Mammary epithelial cell (primary cell): ENCODE results near the gene CSH2.
"Not testable (repeated sequence)": the region's sequence is repeated elsewhere in the genome, so short reads cannot be mapped to it uniquely, and the experiment has no call there.

Source experiments
- CTCF ChIP-seq, 2 donors: IDR thresholded peaks in 1 of 2; conservative IDR thresholded peaks in 1 of 2; 2 replicates each; pipeline ENCODE4 v1.5.1; 2011 to 2012; ENCODE audit warnings: inconsistent platforms in 2 of 2, low read length in 2 of 2, mild to moderate bottlenecking in 2 of 2, control low read depth in 1 of 2, low read depth in 1 of 2; ENCODE audit not compliant: insufficient read depth in 1 of 2; ENCODE audit errors: extremely low read depth in 1 of 2
- EZH2 ChIP-seq: IDR thresholded peaks from 2 replicates; pipeline ENCODE4 v1.6.1; 2012; ENCODE audit warnings: low read length, inconsistent platforms, borderline replicate concordance

DNA sequence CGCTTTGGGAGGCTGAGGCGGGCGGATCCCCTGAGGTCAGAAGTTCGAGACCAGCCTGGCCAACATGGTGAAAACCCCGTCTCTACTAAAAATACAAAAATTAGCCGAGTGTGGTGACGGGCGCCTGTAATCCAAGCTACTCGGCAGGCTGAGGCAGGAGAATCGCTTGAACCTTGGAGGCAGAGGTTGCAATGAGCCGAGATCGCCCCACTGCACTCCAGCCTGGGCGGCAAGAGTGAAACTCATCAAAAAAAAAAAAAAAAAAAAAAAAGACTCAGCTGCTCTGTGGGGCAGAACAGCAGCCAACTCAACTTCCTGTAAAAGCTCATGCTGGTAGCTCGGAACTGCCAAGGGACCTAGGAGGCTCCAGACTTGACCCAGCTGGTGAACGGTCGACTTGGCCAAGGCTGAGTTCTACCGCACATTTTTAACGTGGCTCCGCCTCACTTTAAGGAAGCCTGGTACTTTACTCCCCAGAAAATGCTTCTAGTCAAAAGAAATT is 30.0 kb downstream of the CSH2 start:
- TF ChIP-seq CTCF (conservative IDR thresholded peaks at IDR 0.05 in 1 of 2, IDR thresholded peaks at IDR 0.05 in 1 of 2; ENCODE audit: extremely low read depth in 1 of 2, insufficient read depth in 1 of 2, low read depth in 1 of 2, low read length in 2 of 2); EZH2: not testable (repeated sequence)
